Measurements from ENCODE around the gene ZNF506. TPM values are rescaled to one million over a fixed set of nuclear protein-coding genes. Genes with fewer than 3 reads are reported as not detected.
"Not testable (repeated sequence)": the region's sequence is repeated elsewhere in the genome, so short reads cannot be mapped to it uniquely, and the experiment has no call there.

ZNF506 gene
- 3.9 and 7.9 TPM in 2 replicates for total RNA-seq (2012; rRNA removed)

GRCh38 chr19:19821366-19821951 is at the start of gene ZNF506:
ZNF506 (minus strand) TSS chr19:19821750; CDS start chr19:19821603, 147 bp downstream.
- Histone ChIP-seq H3K36me3 (ENCODE audit: insufficient read depth, low read length) (peaks cover 10% of the 10 kb centered on the region), H3K9me3 (replicated peaks; ENCODE audit: low read length) (peaks cover 13% of the 10 kb centered on the region), H3K27me3 (ENCODE audit: control insufficient read depth, insufficient read depth, low read length) (no peaks in the 10 kb centered on the region), H3K9ac (ENCODE audit: low read depth, low read length) (peak within 1 kb of the TSS; percentile 89), H3K4me2 (ENCODE audit: low read length) (peak within 1 kb of the TSS; percentile 72), H3K4me1 (ENCODE audit: control insufficient read depth, insufficient read depth, low read length) (no peaks in the 10 kb centered on the region), H3K4me3 (ENCODE audit: low read length) (peak within 1 kb of the TSS; percentile 83)

- not testable (repeated sequence) for H3K9ac ChIP-seq (ENCODE audit: low read depth, low read length); H3K36me3 ChIP-seq (ENCODE audit: insufficient read depth, low read length); H3K4me3 ChIP-seq (ENCODE audit: low read length); H3K4me2 ChIP-seq (ENCODE audit: low read length); H3K27me3 ChIP-seq (ENCODE audit: control insufficient read depth, insufficient read depth, low read length); H3K4me1 ChIP-seq (ENCODE audit: control insufficient read depth, insufficient read depth, low read length); H3K9me3 ChIP-seq (replicated peaks; ENCODE audit: low read length)
Measured at GRCh38 chr19:19870086-19870485, 48.5 kb upstream of the ZNF506 start.

GRCh38 chr19:19866611-19867248 is 45.2 kb upstream of the ZNF506 start:
- no peaks in the 10 kb centered on the region for H3K4me1 ChIP-seq (ENCODE audit: control insufficient read depth, insufficient read depth, low read length)
- H3K4me2 ChIP-seq (ENCODE audit: low read length) = peak overlapping the region; percentile 87
- peaks cover under 1% of the 10 kb centered on the region for H3K36me3 ChIP-seq (ENCODE audit: insufficient read depth, low read length)
- peak overlapping the region; percentile 87 for H3K4me3 ChIP-seq (ENCODE audit: low read length)
- H3K9me3 ChIP-seq (replicated peaks; ENCODE audit: low read length) = peaks cover 6% of the 10 kb centered on the region
- peak overlapping the region; percentile 89 for H3K9ac ChIP-seq (ENCODE audit: low read depth, low read length)
- no peaks in the 10 kb centered on the region for H3K27me3 ChIP-seq (ENCODE audit: control insufficient read depth, insufficient read depth, low read length)

- no peaks in the 10 kb centered on the region for H3K27me3 ChIP-seq (ENCODE audit: control insufficient read depth, insufficient read depth, low read length)
- H3K36me3 ChIP-seq (ENCODE audit: insufficient read depth, low read length) = no peaks in the 10 kb centered on the region
- peak within 1 kb of the TSS; percentile 87 for H3K4me3 ChIP-seq (ENCODE audit: low read length)
- peak within 1 kb of the TSS; percentile 89 for H3K9ac ChIP-seq (ENCODE audit: low read depth, low read length)
- H3K4me2 ChIP-seq (ENCODE audit: low read length) = peak within 1 kb of the TSS; percentile 87
- H3K9me3 ChIP-seq (replicated peaks; ENCODE audit: low read length) = peaks cover 6% of the 10 kb centered on the region
- no peaks in the 10 kb centered on the region for H3K4me1 ChIP-seq (ENCODE audit: control insufficient read depth, insufficient read depth, low read length)
Measured at GRCh38 chr19:19865750-19866610, 44.4 kb upstream of the ZNF506 start, which contains the start of gene ZNF253. ZNF253 (plus strand) TSS chr19:19865882; CDS start chr19:19865997, 115 bp downstream.

GRCh38 chr19:19860756-19861390 is 39.3 kb upstream of the ZNF506 start:
- H3K9ac ChIP-seq (ENCODE audit: low read depth, low read length) = no peak overlapping the region
- H3K4me3 ChIP-seq (ENCODE audit: low read length) = no peak overlapping the region
- peaks cover 6% of the 10 kb centered on the region for H3K9me3 ChIP-seq (replicated peaks; ENCODE audit: low read length)
- H3K4me1 ChIP-seq (ENCODE audit: control insufficient read depth, insufficient read depth, low read length) = no peaks in the 10 kb centered on the region
- no peak overlapping the region for H3K4me2 ChIP-seq (ENCODE audit: low read length)
- no peaks in the 10 kb centered on the region for H3K36me3 ChIP-seq (ENCODE audit: insufficient read depth, low read length)
- H3K27me3 ChIP-seq (ENCODE audit: control insufficient read depth, insufficient read depth, low read length) = no peaks in the 10 kb centered on the region

GRCh38 chr19:19858751-19859150 is 37.2 kb upstream of the ZNF506 start:
- H3K9me3 ChIP-seq (replicated peaks; ENCODE audit: low read length) = peaks cover 6% of the 10 kb centered on the region
- no peak overlapping the region for H3K4me3 ChIP-seq (ENCODE audit: low read length)
- no peaks in the 10 kb centered on the region for H3K4me1 ChIP-seq (ENCODE audit: control insufficient read depth, insufficient read depth, low read length)
- no peaks in the 10 kb centered on the region for H3K36me3 ChIP-seq (ENCODE audit: insufficient read depth, low read length)
- no peak overlapping the region for H3K9ac ChIP-seq (ENCODE audit: low read depth, low read length)
- H3K4me2 ChIP-seq (ENCODE audit: low read length) = no peak overlapping the region
- H3K27me3 ChIP-seq (ENCODE audit: control insufficient read depth, insufficient read depth, low read length) = no peaks in the 10 kb centered on the region

- H3K9me3 ChIP-seq (replicated peaks; ENCODE audit: low read length); H3K4me2 ChIP-seq (ENCODE audit: low read length); H3K36me3 ChIP-seq (ENCODE audit: insufficient read depth, low read length); H3K4me3 ChIP-seq (ENCODE audit: low read length); H3K27me3 ChIP-seq (ENCODE audit: control insufficient read depth, insufficient read depth, low read length); H3K4me1 ChIP-seq (ENCODE audit: control insufficient read depth, insufficient read depth, low read length); H3K9ac ChIP-seq (ENCODE audit: low read depth, low read length): not testable (repeated sequence)
Measured at GRCh38 chr19:19851740-19852139, 30.2 kb upstream of the ZNF506 start.

GRCh38 chr19:19849056-19849455 is 27.5 kb upstream of the ZNF506 start:
- H3K27me3 ChIP-seq (ENCODE audit: control insufficient read depth, insufficient read depth, low read length) = no peaks in the 10 kb centered on the region
- no peaks in the 10 kb centered on the region for H3K36me3 ChIP-seq (ENCODE audit: insufficient read depth, low read length)
- H3K4me1 ChIP-seq (ENCODE audit: control insufficient read depth, insufficient read depth, low read length) = no peaks in the 10 kb centered on the region
- no peak overlapping the region for H3K4me2 ChIP-seq (ENCODE audit: low read length)
- H3K9me3 ChIP-seq (replicated peaks; ENCODE audit: low read length) = no peaks in the 10 kb centered on the region
- no peak overlapping the region for H3K9ac ChIP-seq (ENCODE audit: low read depth, low read length)
- no peak overlapping the region for H3K4me3 ChIP-seq (ENCODE audit: low read length)

GRCh38 chr19:19847781-19848180 is 26.2 kb upstream of the ZNF506 start:
- H3K4me2 ChIP-seq (ENCODE audit: low read length) = no peak overlapping the region
- no peaks in the 10 kb centered on the region for H3K4me1 ChIP-seq (ENCODE audit: control insufficient read depth, insufficient read depth, low read length)
- H3K4me3 ChIP-seq (ENCODE audit: low read length) = no peak overlapping the region
- H3K36me3 ChIP-seq (ENCODE audit: insufficient read depth, low read length) = no peaks in the 10 kb centered on the region
- H3K27me3 ChIP-seq (ENCODE audit: control insufficient read depth, insufficient read depth, low read length) = no peaks in the 10 kb centered on the region
- no peaks in the 10 kb centered on the region for H3K9me3 ChIP-seq (replicated peaks; ENCODE audit: low read length)
- H3K9ac ChIP-seq (ENCODE audit: low read depth, low read length) = no peak overlapping the region

GRCh38 chr19:19835560-19836038 is 14.0 kb upstream of the ZNF506 start:
- Histone ChIP-seq H3K36me3 (ENCODE audit: insufficient read depth, low read length) (no peaks in the 10 kb centered on the region), H3K4me2 (ENCODE audit: low read length) (no peak overlapping the region), H3K27me3 (ENCODE audit: control insufficient read depth, insufficient read depth, low read length) (no peaks in the 10 kb centered on the region), H3K4me1 (ENCODE audit: control insufficient read depth, insufficient read depth, low read length) (no peaks in the 10 kb centered on the region), H3K4me3 (ENCODE audit: low read length) (no peak overlapping the region), H3K9me3 (replicated peaks; ENCODE audit: low read length) (peaks cover 11% of the 10 kb centered on the region), H3K9ac (ENCODE audit: low read depth, low read length) (no peak overlapping the region)

GRCh38 chr19:19826875-19827274 is 5.3 kb upstream of the ZNF506 start:
- H3K4me3 ChIP-seq (ENCODE audit: low read length) = no peak overlapping the region
- H3K9me3 ChIP-seq (replicated peaks; ENCODE audit: low read length) = peaks cover 10% of the 10 kb centered on the region
- H3K9ac ChIP-seq (ENCODE audit: low read depth, low read length) = no peak overlapping the region
- no peaks in the 10 kb centered on the region for H3K27me3 ChIP-seq (ENCODE audit: control insufficient read depth, insufficient read depth, low read length)
- H3K36me3 ChIP-seq (ENCODE audit: insufficient read depth, low read length) = no peaks in the 10 kb centered on the region
- no peak overlapping the region for H3K4me2 ChIP-seq (ENCODE audit: low read length)
- no peaks in the 10 kb centered on the region for H3K4me1 ChIP-seq (ENCODE audit: control insufficient read depth, insufficient read depth, low read length)
